GM12873 (cell line): ENCODE results near the gene MGARP.

Source experiments
- TF ChIP-seq, protein P1 (sequence below): IDR thresholded peaks from 2 replicates; pipeline ENCODE4 v1.5.1; 2012; ENCODE audit warnings: low read depth, mild to moderate bottlenecking, moderate library complexity, low read length, control low read depth; ENCODE audit not compliant: insufficient read depth; ENCODE audit errors: missing control alignments

The MGARP gene

DNA sequence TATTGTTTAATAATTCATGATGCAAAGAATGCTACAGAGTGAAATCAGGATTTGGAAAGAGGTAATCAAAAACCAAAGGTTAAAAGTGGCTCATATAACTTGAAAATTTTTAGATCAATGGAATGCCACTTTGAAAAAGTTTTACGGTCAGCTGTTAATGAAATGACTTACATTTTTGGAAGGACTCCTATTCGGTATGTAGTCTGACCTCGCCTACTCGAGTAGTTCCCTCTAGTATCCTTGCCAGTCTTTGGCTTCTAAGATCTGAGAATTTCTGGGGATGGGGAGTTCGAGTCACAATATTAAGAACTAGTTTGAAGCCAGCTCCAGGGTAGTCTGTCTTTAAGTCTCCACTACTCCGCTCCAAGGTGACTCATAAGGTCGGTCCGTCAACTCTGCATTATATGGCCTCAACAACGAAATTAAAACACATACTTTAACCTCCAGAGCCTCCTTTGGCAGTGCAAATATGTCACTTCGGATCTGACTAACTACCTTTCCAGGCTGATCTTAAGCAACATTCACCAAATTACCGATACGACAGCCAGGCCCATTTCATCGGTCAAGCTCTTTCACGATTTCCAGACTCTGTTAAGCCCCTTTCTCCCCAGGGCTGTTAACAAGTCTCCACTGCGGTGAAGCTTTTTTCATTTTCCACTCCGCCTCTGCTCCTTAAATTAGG, 20.5 kb upstream of the MGARP start:
- TF ChIP-seq, protein P1, sequence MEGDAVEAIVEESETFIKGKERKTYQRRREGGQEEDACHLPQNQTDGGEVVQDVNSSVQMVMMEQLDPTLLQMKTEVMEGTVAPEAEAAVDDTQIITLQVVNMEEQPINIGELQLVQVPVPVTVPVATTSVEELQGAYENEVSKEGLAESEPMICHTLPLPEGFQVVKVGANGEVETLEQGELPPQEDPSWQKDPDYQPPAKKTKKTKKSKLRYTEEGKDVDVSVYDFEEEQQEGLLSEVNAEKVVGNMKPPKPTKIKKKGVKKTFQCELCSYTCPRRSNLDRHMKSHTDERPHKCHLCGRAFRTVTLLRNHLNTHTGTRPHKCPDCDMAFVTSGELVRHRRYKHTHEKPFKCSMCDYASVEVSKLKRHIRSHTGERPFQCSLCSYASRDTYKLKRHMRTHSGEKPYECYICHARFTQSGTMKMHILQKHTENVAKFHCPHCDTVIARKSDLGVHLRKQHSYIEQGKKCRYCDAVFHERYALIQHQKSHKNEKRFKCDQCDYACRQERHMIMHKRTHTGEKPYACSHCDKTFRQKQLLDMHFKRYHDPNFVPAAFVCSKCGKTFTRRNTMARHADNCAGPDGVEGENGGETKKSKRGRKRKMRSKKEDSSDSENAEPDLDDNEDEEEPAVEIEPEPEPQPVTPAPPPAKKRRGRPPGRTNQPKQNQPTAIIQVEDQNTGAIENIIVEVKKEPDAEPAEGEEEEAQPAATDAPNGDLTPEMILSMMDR: no peak

DNA sequence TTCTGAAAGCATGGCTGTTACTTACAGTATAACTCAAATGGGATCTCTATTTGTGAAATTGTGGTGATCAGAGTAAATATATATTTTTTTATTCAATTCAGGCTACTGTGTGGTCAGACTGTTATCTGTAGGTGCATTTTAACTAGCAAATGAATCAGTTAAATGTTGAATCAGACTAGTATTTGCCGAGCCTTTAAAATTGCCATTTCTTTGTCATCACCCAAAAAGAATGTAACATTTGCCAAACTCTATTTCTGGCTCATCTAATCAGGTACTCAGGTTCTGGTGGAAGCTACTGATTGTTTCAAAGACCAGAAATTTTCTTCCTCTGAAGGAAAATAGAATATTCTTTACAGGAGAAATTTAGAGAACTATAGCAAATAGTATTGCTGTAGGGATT, 19.5 kb upstream of the MGARP start:
- TF ChIP-seq, protein P1: no peak

DNA sequence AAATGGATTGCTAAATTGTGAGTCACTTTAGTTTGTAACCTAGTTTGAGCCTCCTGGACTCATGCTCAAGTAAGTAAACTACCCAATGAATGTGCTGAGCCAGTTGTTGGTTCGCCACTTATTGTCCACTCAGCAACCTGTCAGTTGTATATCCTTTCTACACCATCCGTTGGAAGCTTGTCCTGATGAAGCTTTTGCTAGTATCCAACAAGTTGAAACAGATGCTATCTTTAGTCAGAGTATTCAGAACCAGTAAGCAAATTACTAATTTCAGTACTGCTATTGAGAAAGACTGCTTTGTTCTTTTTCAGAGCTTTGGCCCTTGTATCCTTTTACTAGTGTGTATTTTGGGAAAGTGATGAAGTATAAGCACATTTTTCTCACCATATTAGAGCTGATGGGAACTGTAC, 17.0 kb upstream of the MGARP start:
- TF ChIP-seq, protein P1: no peak

DNA sequence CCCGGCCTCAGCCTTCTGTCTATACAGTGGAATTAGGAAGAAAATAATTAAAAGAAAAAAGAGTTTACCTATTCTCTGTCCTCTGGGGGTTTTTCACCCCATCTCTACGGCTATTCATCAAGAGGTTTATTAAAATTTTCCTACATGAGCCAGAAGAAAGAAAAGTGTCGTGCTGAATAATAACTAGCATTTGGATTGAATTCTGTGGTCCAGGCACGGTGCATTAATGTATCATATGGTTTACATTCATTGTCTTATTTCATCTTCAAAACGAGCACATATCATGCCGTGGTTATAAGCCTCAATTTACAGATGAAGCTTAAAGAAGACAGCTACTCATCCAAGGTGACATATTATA, 15.9 kb upstream of the MGARP start:
- TF ChIP-seq, protein P1: no peak

DNA sequence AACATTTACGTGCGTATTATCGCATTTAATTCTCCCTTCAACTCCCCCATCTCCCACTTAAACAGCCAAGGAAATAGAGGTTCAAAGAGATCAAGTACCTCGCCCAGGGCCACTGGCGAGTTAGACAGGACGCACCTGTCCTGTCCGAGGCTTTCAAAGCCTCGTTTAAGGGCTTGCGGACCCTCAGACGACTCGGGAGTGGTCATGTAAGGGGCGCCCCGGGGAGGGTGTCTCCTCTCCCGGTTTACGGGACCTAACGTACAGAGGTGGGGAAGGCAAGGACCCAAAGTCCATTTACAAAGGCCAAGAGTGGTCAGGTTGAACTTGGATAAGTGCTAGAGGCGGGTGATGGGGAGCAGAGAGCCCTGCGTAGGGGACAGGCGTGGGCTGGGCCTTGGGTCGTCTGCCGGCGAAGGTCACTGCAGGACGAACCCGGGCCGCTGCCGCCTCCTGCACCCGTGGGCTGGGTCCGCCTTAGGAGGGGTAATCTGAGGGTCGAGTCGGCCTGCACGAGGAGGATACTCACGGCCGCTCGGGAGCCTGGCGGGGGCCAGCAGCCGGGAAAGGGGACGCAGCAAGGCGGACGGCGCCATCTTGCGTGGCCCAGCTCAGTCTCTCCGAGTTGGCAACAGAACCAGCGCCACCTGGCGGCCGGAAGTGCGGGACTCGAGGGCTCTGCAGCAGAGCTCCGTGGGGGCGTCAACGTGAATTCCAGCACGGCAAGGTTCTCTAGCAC, 15.3 kb upstream of the MGARP start:
- TF ChIP-seq, protein P1: peak; percentile 95

DNA sequence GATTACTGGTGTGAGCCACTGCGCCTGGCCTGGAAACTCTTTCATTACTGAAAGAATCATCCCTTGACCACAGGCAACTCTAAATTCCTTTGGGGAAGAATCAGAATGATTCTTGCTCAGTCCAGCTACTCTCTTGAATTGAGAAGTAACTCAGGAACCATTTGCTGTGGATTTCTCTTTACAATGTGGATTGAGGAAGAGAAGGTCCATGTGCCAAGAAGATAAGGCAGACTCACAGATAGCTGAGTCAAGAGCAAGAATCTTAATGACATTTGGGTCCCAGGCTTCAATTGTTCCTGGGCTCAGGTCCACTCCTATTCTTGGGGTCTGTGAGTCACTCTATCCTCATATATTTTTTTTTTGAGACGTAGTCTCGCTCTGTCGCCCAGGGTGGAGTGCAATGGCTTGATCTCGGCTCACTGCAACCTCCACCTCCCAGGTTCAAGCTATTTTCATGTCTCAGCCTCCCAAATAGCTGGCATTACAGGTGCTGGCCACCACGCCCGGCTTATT, 6.2 kb upstream of the MGARP start:
- TF ChIP-seq, protein P1: no peak

DNA sequence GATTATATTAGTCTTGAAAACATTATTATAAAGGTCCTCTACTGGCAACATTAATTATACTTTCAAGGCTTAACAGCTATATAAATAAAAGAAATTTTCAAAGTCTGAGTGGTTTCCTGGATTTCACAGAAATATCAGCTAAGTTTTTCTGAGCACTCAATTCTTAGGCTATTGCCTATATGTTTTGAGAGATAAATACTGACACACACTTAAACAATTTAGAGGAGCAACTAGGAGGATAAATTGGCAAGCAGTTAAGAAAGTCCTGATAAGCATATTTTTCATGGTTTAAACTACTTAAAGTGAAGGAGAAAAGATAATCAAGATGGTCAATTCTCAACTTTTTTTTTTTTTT, 2.7 kb upstream of the MGARP start:
- TF ChIP-seq, protein P1: no peak
